Suppressor macrophage (primary cell): ENCODE results near the gene AKR1B15.
"Not testable (repeated sequence)": the region's sequence is repeated elsewhere in the genome, so short reads cannot be mapped to it uniquely, and the experiment has no call there.

Experiments
- DNase-seq, 4 experiments: peaks; one replicate each; pipeline ENCODE4 v3.0.0-alpha.2; 2020 to 2022
- total RNA-seq, 17 experiments: gene quantifications; one replicate each; lab custom pipeline; 2026; ENCODE audit warnings: mixed read lengths in 6 of 17, inconsistent platforms in 3 of 17; lab: John Stamatoyannopoulos, UW

Gene AKR1B15
- 0 to 3.7 (median 0) reads per million in 17 experiments for total RNA-seq

DNA sequence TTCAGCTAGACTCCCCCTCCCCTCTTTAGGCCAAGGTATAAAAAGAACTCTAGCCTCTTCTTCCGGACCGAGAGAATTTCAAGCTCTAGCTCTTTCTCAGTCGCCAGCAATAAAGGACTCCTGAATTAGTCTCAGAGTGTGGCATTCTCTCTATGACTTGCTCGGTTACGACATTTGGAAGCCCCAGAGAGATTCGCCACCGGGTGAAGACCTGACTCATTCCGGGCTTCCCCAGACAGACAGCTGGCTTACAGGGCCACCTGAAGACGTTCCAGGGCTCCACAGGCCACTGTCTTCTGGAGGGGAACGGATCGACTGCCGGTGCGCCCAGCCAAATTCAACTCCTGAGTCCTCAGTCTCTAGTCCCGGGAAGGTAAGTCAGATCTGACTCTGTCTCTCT is at the start of gene AKR1B15:
TSS of gene AKR1B15 (plus strand) at position 234 of the 400 bp plus-strand sequence. CDS start 15,510 bp downstream, outside the sequence.
- no peak for DNase-seq

DNA sequence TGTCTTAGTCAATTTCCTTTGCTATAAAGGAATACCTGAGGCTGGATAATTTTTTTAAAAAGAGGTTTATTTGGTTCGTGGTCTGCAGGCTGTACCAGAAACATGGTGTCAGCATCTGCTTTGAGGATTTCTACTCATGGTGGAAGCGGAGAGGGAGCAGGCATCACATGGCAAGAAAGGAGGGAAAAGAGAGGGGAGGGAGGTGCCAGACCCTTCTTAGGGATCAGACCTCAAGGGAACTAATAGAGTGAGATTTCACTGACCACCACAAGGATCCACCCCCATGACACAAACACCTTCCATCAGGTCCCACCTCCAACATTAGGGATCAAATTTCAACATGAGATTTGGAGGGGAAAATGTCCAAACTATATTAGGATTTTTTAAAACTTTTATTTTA is 48.5 kb upstream of the AKR1B15 start:
- DNase-seq = no peak

DNA sequence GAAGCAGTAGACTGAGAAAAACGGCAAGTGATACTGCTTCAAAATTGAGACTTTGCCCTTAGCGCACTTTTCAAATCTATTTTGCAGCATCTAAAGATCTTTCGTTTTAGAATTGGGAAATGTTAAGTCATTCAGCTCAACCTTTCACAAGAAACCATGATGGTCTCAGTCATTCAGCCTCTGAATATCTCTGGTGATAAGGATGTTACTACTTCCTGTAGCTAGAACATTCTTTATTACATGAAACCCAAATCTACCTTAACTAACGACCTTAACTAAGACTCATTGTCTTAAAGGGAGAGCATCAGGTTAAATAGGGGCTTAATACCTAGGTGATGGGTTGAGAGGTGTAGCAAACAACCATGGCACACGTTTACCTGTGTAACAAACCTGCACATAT is 47.9 kb upstream of the AKR1B15 start:
- no peak for DNase-seq

DNA sequence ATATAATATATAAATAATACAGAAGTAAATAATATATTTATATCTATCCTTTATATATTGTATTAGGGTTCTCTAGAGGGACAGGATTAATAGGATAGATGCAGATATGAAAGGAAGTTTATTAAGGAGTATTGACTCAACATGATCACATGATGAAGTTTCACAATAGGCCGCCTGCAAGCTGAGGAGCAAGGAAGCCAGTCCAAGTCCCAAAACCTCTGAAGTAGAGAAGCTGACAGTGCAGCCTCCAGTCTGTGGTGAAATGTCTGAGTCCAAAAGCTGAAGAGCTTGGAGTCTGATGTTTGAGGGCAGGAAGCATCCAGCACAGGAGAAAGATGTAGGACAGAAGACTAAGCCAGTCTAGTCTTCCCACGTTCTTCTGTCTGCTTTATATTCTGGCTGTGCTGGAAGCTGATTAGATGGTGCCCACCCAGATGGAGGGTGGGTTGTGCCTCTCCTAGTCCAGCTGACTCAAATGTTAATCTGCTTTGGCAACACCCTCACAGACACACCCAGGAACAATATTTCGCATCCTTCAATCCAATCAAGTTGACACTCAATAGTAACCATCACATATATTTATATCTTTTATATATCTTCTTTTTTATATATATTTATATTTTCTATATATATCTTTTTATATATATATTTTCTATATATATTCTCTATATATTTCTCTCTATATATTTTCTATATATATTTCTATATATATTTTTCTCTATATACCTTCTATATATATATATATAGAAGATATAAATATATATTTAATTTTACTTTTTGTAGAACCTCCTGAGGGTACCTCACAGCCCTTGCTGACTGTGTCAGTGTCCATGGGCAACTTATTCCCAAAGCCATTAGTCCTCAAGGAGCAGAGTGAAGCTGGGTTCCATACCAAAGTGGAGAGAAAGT is 46.2 kb upstream of the AKR1B15 start:
- peak; percentile 74 to 92 (median 87) for DNase-seq

DNA sequence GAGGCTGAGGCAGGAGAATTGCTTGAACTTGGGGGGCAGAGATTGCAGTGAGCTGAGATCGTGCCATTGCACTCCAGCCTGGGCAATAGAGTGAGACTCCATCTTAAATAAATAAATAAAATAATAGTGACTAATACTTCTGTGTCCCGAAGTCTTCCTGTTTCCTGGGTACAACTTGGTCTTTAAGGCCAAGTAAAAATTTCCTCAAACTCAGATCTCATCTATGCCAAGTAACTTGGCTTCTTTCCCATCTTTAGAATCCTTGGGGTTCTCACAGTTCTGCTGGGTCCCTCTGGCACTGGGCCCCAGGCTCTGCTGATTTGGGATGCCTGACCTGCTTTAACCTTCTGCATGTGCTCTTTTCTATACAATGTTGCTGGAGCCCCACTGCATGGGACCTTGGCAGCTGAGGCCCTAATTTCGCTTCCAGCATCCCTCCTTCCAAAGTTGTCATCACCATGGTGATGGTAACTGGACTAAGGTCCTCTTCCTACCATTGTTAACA is 44.2 kb upstream of the AKR1B15 start:
- no peak for DNase-seq

DNA sequence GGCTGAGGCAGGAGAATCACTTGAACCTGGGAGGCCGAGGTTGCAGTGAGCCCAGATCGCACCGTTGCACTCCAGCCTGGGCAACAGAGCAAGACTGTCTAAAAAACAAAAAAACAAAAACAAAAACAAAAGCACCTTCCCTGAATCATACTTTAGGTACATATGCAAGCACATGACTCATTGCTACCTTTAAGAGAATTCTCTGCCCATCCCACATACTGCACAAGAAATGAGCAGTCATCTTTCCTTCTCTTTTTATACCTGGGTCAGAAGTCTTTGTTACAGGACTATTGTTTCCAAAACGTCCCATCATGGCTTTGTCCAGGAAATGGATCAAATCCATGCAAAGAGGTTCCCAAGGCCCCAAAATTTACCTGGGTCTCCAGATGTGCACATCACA is 43.1 kb upstream of the AKR1B15 start:
- no peak for DNase-seq

DNA sequence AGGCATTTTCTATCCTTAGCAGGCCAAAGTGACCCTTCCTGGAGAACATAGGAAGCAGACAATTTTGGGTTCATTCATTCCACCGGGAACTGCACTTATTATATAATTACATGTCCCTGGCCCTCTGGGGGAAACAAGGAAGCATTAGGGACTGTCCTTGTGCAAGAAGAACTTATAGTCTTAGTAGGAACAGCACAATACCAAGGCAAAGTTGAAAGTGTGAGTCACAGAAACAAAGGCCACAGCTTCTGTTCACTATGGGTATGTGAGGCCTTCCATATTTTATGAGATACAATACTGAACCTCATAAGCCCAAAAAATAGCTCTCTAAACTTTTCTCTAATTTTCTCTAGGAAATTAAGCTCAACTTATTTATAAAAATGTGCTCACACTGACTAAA is 39.9 kb upstream of the AKR1B15 start:
- DNase-seq = peak; percentile 13 to 50 (median 32)

DNA sequence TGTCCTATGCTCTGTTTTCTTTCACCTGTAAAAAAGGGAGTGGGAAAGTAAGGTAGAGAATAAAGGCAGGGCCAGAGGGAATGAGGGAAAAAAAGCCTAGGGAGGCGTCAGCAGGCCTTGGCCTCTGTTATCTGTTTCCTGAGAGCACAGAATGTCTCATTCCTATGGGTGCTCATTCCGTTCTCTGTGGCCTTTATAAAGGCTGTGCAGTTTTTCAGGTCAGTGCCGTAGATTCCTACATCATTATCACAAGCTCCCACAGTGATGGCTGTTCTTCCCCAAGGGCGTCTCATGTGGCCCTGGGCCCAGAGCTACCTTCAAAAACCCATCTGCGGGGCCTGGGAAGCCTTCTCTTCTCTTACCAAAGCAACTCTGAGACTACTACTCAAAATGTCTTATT is 38.3 kb upstream of the AKR1B15 start:
- no peak for DNase-seq

DNA sequence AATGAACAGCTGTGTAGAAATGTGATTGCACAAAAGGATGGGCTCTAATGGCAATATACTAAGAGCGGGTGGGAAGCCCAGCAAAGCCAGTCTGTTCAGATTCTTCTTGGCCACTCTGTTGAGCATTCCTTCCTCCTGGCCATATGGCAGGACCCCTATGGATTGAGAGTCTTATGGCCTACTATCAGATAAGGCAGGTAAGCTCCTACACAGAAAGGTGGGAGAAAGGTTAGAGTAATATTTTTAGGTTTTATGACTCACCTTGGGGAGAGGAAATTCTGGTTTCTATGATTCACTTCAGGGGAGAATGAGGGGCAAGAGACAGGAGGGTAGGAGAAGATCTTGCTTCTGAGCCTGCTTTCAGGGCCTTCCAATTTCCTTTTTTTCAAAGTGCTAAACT is 36.6 kb upstream of the AKR1B15 start:
- no peak for DNase-seq

DNA sequence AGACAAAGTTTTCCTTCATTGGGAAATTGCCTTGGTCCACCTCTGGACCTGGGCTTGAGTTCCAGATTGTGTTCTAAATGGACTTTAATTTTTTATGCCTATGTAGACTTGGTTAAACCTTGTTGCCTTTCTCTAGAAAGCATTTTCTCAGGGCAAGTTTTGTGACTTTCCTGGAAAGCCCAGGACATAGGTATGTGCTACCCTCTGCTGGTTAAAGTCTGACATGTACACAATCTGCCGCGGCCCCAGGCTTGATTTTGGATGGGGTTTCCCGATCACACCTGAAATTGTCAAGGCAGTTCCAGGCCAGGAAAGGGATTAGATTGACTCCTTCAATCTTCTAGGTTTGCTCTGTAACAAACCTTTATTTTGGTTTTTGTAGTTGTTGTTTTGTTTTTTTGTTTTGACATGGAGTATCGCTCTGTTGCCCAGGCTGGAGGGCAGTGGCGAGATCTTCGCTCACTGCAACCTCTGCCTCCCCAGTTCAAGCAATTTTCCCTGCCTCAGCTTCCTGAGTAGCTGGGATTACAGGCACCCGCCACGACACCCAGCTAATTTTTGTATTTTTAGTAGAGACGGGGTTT is 35.6 kb upstream of the AKR1B15 start:
- peak; percentile 58 to 78 (median 66) for DNase-seq

DNA sequence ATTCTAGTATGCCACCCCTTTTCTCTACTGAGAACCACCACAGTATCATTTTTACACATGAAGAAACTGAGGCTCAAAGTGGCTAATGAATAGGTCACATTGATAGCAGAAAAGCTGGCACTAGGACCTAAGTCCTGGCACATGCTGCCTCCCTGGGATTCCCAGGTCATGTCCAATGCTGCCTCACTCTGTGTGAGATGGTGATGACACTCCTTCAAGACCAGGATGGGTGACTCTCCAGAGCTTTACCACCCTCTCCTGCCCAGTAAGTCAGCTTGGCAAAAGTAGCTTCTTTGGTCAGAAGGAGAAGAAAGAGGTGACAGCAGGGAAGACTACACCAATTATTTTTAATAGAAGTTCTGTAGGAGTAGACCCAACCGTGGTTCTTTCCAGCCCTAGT is 34.8 kb upstream of the AKR1B15 start:
- no peak for DNase-seq

DNA sequence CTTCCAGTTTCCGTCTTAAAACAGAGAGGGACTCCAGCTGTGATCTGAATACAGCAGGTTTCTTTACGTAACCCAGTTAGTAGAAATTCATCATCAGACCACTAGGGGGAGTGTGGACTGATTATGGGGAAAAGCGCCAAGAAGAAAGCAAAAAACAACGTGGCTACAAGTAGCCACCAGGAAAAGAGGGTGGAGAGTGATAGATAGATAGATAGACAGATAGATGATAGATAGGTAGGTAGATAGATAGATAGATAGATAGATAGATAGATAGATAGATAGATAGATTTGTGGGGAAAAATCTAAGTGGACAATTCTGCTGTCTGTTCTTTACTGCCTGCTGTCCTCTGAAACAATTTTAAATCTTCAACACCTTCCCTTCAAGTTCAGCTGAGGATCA is 34.2 kb upstream of the AKR1B15 start:
- peak; percentile 81 to 90 (median 86) for DNase-seq

DNA sequence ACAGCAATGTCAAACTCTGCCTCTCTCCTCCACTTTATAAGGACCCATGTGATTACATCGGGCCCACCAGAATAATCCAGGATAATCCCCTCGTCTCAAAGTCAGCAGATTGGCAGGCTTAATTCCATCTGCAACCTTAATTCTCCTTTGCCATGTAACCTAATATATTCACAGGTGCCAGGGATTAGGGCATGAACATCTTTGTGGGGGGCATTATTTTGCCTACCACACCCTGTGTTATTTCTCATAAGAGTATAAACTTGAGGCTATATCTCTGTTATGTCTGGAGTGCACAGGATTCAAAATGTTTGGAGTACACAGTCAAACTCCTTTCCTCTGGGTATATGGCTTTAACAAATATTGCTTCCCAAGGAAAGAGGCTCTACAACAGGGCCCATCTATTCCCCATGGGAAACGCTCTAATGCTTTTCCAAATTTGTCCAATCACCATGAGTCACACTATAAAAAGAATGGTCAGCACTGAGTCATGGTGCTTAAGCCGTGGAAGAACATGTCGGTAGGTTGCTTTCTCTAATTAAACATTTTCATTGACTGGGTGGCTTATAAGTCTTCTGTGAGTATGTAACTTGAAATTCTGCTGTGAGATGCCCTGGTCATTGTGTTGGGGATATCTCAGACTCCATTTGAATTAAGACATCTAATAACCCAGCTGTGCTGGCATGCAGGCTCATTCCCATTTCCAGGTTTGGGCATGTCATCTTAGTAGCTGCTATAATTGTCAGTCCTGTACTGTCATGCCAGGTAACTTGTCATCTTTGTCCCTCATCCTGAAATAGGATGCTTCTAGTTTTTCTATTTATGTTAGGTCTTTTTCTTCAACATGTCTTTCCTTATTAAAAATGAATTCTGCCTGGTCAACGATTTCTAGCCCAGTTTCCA is 33.1 kb upstream of the AKR1B15 start:
- peak in 1 of 4 experiments; percentile 12 for DNase-seq

DNA sequence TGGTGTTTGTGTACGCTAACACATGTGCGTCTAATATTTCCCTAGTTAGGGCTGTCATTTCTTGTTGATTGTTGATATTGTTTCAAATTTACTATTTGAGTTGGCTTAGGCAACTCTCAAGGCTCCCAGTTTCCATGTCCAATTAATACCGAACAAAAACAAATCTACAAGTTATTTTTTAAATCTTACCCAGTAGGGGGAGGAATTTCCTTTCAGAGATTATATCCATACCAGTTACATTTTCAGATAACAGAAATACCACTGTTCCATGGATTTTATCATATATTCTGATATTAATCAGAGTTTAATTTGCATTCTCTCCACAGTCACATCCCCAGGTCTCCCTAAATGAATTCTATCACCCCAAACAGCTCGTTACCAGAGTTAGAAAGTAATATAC is 28.8 kb upstream of the AKR1B15 start:
- no peak for DNase-seq

DNA sequence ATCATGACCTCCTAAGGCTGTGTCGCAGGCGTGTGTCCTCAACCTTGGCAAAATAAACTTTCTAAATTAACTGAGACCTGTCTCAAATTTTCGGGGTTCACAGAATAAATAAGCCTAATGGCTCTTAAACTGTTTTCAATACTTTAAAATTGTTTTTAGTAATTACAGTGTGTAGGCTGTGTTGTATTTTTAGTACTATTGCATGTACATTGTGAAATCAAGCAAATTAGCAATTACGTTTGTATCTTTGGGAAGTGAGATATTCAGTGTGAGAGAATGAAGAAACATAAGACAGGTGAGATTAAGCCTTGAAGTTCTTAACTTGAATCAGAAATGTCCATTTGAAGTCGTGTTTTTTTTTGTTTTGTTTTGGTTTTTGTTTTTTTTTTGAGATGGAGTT is 26.3 kb upstream of the AKR1B15 start:
- DNase-seq = no peak

DNA sequence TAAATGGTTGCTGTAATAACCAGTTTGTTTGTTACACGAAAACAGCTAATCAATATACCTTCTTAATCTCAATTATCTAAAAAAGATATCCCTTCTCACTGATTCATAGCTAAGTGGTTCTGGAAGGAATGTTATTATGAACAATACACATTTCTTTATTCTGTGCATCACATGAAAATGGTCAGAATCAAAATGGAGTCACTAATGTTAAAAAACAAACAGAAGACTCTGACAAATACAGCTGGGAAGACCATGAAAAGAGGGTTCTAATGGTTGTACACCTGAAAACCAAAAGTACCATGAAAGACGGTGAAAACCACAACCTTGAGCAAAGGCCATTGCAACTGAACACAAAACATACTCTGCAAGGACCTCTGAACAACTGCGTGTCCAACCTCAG is 23.5 kb upstream of the AKR1B15 start:
- DNase-seq = not testable (repeated sequence)

DNA sequence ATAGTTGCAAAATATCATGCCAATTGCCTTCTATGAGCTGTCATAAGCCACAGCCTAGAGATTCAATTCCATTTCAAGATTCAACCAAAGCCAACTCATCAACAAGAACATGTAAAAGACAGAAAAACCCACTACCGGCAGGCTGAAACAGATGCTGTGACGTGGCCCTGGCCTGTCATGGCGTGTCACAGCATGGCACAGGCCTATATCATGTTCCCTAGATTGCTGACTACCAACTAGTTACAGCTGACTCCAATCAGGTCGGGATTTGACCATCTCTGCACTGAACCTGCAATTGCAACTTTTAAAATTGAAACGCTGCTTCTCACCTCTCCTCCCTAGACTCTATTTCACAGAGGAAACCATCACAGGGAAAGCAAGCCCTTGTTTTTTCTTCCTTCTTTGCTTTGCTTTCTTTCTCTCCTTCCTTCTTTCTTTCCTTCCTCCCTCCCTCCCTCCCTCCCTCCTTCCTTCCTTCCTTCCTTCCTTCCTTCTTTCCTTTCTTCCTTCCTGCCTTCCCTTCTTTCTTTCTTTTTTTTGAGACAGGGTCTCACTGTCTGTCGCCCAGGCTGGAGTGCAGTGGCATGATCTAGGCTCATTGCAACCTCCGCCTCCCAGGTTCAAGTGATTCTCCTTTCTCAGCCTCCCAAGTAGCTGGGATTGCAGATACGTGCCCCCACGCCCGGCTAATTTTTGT is 22.2 kb upstream of the AKR1B15 start:
- not testable (repeated sequence) for DNase-seq

DNA sequence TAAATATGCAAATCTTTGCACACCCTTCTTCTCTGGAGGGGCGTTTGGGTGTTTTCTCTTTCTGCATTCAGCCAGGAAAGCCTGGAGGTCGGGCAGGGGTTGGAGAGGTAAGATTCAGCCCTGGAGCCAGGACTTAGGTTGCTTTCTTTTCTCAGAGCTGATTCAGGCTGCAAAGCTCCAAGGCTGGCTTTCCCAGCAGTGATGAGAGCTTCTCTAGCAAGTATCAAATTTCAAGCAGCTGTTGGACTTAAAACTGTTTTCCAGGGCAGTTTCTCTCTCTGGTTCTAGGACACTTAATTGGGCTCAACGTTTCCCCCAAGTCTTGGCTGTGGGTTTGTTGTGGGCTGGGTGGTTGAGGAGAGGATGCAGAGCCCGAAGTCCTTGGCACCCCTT is 20.9 kb upstream of the AKR1B15 start:
- no peak for DNase-seq

DNA sequence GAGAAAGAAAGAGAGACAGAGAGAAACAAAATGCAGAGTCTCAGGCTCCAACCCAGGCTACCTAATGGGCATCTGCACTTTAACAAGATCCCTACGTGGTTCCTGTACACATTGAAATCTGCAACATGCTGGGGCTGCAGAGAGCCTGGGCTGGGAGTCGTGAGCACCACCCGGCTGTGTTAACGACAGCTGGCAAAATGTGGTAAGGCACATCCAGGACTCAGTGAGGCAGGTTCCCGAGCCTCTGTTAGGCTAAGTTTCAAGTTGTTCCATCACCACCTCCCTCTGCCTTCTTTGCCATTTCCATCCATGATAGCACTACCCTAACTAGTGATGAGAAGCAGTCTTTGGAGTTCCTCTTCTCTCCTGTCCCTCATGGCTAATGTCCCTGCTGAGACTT is 20.2 kb upstream of the AKR1B15 start:
- no peak for DNase-seq

DNA sequence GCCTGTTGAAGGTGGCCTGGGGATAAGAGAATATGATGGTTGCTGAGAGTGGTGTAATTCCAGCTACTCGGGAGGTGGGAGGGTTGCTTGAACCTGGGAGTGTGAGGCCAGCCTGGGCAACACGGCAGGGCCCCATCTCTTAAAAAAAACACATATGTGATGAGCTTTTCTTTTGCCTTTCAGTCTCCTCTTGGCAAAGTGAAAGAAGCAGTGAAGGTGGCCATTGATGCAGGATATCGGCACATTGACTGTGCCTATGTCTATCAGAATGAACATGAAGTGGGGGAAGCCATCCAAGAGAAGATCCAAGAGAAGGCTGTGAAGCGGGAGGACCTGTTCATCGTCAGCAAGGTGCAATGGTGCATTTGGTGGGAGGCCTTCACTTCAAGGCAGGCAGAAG is 18.4 kb upstream of the AKR1B15 start:
- DNase-seq = no peak

DNA sequence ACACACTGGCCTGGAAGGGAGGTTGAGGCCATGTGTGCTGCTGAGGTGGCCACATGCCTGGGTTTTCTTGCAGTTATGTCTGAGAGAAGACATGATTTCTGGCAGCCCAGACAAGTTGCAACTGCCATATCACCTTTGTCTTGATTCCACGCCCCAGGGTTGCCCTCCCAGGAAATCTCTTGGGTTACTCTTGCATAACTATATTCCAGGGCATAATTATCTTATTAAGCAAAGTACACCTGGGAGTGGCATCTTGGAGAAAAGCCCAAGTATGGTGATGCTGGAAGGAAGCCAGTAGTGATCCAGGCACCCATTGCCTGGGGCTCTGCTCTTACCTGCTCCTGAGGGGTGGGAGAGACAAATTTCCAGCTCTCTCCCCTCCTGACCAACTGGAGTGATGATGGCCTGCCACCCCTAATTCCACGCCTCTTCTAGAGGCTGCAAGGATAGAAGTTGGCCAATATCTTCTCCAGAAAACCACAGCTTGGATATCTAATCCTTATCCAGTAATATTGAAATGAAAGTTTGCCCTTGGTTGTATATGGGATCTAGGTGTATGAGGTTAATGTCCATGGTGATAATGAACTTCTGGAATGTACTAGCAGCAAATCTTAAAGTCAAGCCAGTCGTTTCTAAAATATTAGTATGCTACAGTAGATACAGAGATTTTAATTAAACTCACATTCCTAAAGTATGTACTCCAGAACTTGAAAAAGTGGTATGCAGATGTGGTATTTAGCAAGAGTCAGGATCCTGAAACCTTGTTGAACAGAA is 16.5 kb upstream of the AKR1B15 start:
- DNase-seq = no peak

DNA sequence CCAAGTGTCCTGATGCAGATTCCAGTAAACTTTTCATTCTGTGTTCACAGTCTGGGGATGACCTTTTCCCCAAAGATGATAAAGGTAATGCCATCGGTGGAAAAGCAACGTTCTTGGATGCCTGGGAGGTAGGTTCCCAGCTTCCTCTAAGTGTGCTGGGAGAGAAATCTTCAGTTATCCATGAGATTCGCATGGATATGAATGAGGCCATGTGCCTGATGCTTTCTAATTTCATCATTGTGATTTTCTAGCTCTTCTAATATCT is 16.0 kb upstream of the AKR1B15 start:
- no peak for DNase-seq
